Ectodermal cell (in vitro differentiated cells): Measurements from ENCODE around the gene AARSD1.
"Not testable (repeated sequence)": the region's sequence is repeated elsewhere in the genome, so short reads cannot be mapped to it uniquely, and the experiment has no call there.

Source experiments
- H3K27ac ChIP-seq: 2 replicates; pipeline ENCODE4 v1.7.0; 2013; ENCODE audit warnings: mild to moderate bottlenecking, low read depth, low read length; ENCODE audit not compliant: insufficient read depth, poor library complexity, severe bottlenecking
- H3K27me3 ChIP-seq: 2 replicates; pipeline ENCODE4 v1.7.0; 2013; ENCODE audit warnings: mild to moderate bottlenecking, low read length; ENCODE audit not compliant: insufficient read depth, control insufficient read depth, poor library complexity, severe bottlenecking
- H3K36me3 ChIP-seq: one replicate; pipeline ENCODE4 v1.7.0; 2013; ENCODE audit warnings: low read length; ENCODE audit not compliant: control insufficient read depth, insufficient read depth
- H3K4me1 ChIP-seq: one replicate; pipeline ENCODE4 v1.7.0; 2013; ENCODE audit warnings: low read length; ENCODE audit not compliant: control insufficient read depth, insufficient read depth
- H3K4me3 ChIP-seq: 2 replicates; pipeline ENCODE4 v1.7.0; 2013; ENCODE audit warnings: low read depth, low read length, control low read depth; ENCODE audit not compliant: insufficient read depth
- H3K9me3 ChIP-seq: 2 replicates; pipeline ENCODE4 v1.7.0; 2013; ENCODE audit warnings: mild to moderate bottlenecking, low read length, moderate library complexity; ENCODE audit not compliant: control insufficient read depth
- WGBS, 2 experiments: methylation state at CpG; one replicate each; pipeline ENCODE4 v1.1.7; 2013; ENCODE audit warnings: missing lambda C conversion rate in 2 of 2; 5-methylcytosine and 5-hydroxymethylcytosine counted together

Gene AARSD1

GRCh38 chr17:42997984-42998938 lies 34.0 kb upstream of the AARSD1 start, which contains the start of gene RPL27:
Gene RPL27, plus strand, starts transcription at chr17:42998419. Its CDS starts 332 bp downstream, at chr17:42998751.
- Histone ChIP-seq H3K27me3 (no peaks in the 10 kb centered on the region), H3K27ac (peak within 1 kb of the TSS; percentile 99), H3K9me3 (no peaks in the 10 kb centered on the region), H3K4me1 (peaks cover 4% of the 10 kb centered on the region), H3K4me3 (peak within 1 kb of the TSS; percentile 96), H3K36me3 (peaks cover 27% of the 10 kb centered on the region)
- WGBS, 2 experiments = 0 to 1% methylated on average over 49 of the region's 49 CpGs

- Histone ChIP-seq H3K4me3 (peak overlapping the region; percentile 96), H3K9me3 (no peaks in the 10 kb centered on the region), H3K36me3 (peaks cover 23% of the 10 kb centered on the region), H3K27me3 (no peaks in the 10 kb centered on the region), H3K4me1 (peaks cover 4% of the 10 kb centered on the region), H3K27ac (peak overlapping the region; percentile 48)
- WGBS, 2 experiments = 42 to 57% methylated on average over 3 to 5 of the region's 5 CpGs
These were observed 33.2 kb upstream of the AARSD1 start for GRCh38 chr17:42997390-42997983.

- not testable (repeated sequence) for H3K27me3 ChIP-seq, H3K9me3 ChIP-seq, H3K4me3 ChIP-seq, H3K4me1 ChIP-seq, H3K27ac ChIP-seq
- whole genome bisulfite sequencing, 2 experiments = 87 to 94% methylated on average over 9 to 10 of the region's 10 CpGs
- H3K36me3 ChIP-seq = peaks cover 25% of the 10 kb centered on the region
These were observed 29.7 kb upstream of the AARSD1 start for GRCh38 chr17:42993913-42994312.

- WGBS, 2 experiments = 97% methylated on average over 5 of the region's 5 CpGs
These were observed 28.6 kb upstream of the AARSD1 start for GRCh38 chr17:42992872-42993271.

GRCh38 chr17:42991471-42991870 lies 27.2 kb upstream of the AARSD1 start:
- Histone ChIP-seq H3K27me3 (no peaks in the 10 kb centered on the region), H3K4me3 (no peak overlapping the region), H3K9me3 (no peaks in the 10 kb centered on the region), H3K36me3 (peaks cover 45% of the 10 kb centered on the region), H3K4me1 (no peaks in the 10 kb centered on the region), H3K27ac (no peak overlapping the region)
- 96% methylated on average over 6 of the region's 6 CpGs for WGBS, 2 experiments

More at GRCh38 chr17:42992872-42993271, 28.6 kb upstream of the AARSD1 start:
- H3K27me3 ChIP-seq = no peaks in the 10 kb centered on the region
- H3K27ac ChIP-seq = no peak overlapping the region
- no peaks in the 10 kb centered on the region for H3K4me1 ChIP-seq
- no peak overlapping the region for H3K4me3 ChIP-seq
- no peaks in the 10 kb centered on the region for H3K9me3 ChIP-seq
- peaks cover 34% of the 10 kb centered on the region for H3K36me3 ChIP-seq

- WGBS, 2 experiments = 93 to 94% methylated on average over 6 of the region's 6 CpGs
These were observed 25.7 kb upstream of the AARSD1 start for GRCh38 chr17:42989726-42990652.

GRCh38 chr17:42989141-42989540 lies 24.9 kb upstream of the AARSD1 start:
- Histone ChIP-seq H3K27me3 (no peaks in the 10 kb centered on the region), H3K4me1 (no peaks in the 10 kb centered on the region), H3K27ac (no peak overlapping the region), H3K4me3 (no peak overlapping the region), H3K9me3 (no peaks in the 10 kb centered on the region), H3K36me3 (peaks cover 51% of the 10 kb centered on the region)
- WGBS, 2 experiments = 93 to 94% methylated on average over 5 of the region's 5 CpGs

More at GRCh38 chr17:42989726-42990652, 25.7 kb upstream of the AARSD1 start:
- no peak overlapping the region for H3K4me3 ChIP-seq
- H3K27me3 ChIP-seq = no peaks in the 10 kb centered on the region
- H3K36me3 ChIP-seq = peaks cover 51% of the 10 kb centered on the region
- H3K4me1 ChIP-seq = no peaks in the 10 kb centered on the region
- no peaks in the 10 kb centered on the region for H3K9me3 ChIP-seq
- H3K27ac ChIP-seq = no peak overlapping the region

GRCh38 chr17:42985225-42985624 lies 21.0 kb upstream of the AARSD1 start:
- H3K27ac ChIP-seq = no peak overlapping the region
- peaks cover 35% of the 10 kb centered on the region for H3K36me3 ChIP-seq
- H3K4me3 ChIP-seq = no peak overlapping the region
- no peaks in the 10 kb centered on the region for H3K27me3 ChIP-seq
- WGBS, 2 experiments = no CpG with 5 or more reads among the region's 1 CpG
- H3K9me3 ChIP-seq = no peaks in the 10 kb centered on the region
- peaks cover 9% of the 10 kb centered on the region for H3K4me1 ChIP-seq

- H3K27ac ChIP-seq = no peak overlapping the region
- peaks cover 19% of the 10 kb centered on the region for H3K4me1 ChIP-seq
- no peaks in the 10 kb centered on the region for H3K9me3 ChIP-seq
- no peaks in the 10 kb centered on the region for H3K27me3 ChIP-seq
- H3K4me3 ChIP-seq = no peak overlapping the region
- peaks cover 13% of the 10 kb centered on the region for H3K36me3 ChIP-seq
These were observed 18.0 kb upstream of the AARSD1 start for GRCh38 chr17:42982266-42982665.
